GM18505 (cell line): Measurements from ENCODE around the gene ZCCHC24.
"Not testable (repeated sequence)": the region's sequence is repeated elsewhere in the genome, so short reads cannot be mapped to it uniquely, and the experiment has no call there.

ENCODE experiments used
- ATAC-seq: cut with Tn5 transposase; IDR thresholded peaks from one replicate; pipeline ENCODE4 v1.9.1; 2021; ENCODE audit not compliant: unreplicated experiment
- POLR2A ChIP-seq: IDR thresholded peaks from 4 replicates; pipeline ENCODE4 v1.6.1; 2011; ENCODE audit warnings: borderline replicate concordance; ENCODE audit not compliant: insufficient read depth, insufficient read length; ENCODE audit errors: extremely low read depth

ZCCHC24 gene

GRCh38 chr10:79448732-79449049, 3.3 kb upstream of the ZCCHC24 start:
- ATAC-seq = no peak
- TF ChIP-seq POLR2A = no peak

GRCh38 chr10:79447911-79448731, 2.7 kb upstream of the ZCCHC24 start:
- ATAC-seq = no peak
- no peak for TF ChIP-seq POLR2A

- ATAC-seq = not testable (repeated sequence)
Observed at GRCh38 chr10:79447249-79447648, 1.8 kb upstream of the ZCCHC24 start.

- ATAC-seq = no peak
- TF ChIP-seq POLR2A = no peak
Observed at GRCh38 chr10:79446758-79447084, 1.3 kb upstream of the ZCCHC24 start.

GRCh38 chr10:79445977-79446757, 743 bp upstream of the ZCCHC24 start:
- no peak for TF ChIP-seq POLR2A
- ATAC-seq = peak; percentile 9

- peak; percentile 24 for ATAC-seq
- no peak for TF ChIP-seq POLR2A
Observed at GRCh38 chr10:79444199-79445119, 965 bp downstream of the ZCCHC24 start.

- TF ChIP-seq POLR2A = no peak
- no peak for ATAC-seq
Observed at GRCh38 chr10:79443338-79444198, 1.9 kb downstream of the ZCCHC24 start.

- TF ChIP-seq POLR2A = no peak
- no peak for ATAC-seq
Observed at GRCh38 chr10:79442171-79443040, 3.0 kb downstream of the ZCCHC24 start.

- no peak for TF ChIP-seq POLR2A
- ATAC-seq = no peak
Observed at GRCh38 chr10:79441433-79441832, 4.0 kb downstream of the ZCCHC24 start.

GRCh38 chr10:79440281-79440680, 5.1 kb downstream of the ZCCHC24 start:
- TF ChIP-seq POLR2A = no peak
- no peak for ATAC-seq

GRCh38 chr10:79438699-79439085, 6.7 kb downstream of the ZCCHC24 start:
- no peak for ATAC-seq
- no peak for TF ChIP-seq POLR2A
